Measurements from ENCODE around the gene METTL3. TPM values are rescaled to one million over a fixed set of nuclear protein-coding genes. Genes with fewer than 3 reads are reported as not detected.

Gene METTL3
- total RNA-seq, 4 donors from 2014 or later = 16.5 to 52.4 (median 34.6) TPM

- intact Hi-C loops (cut with DNase I; ENCODE audit: low total_unique reads) = no loop called here
- Histone ChIP-seq H3K27me3 (peaks cover 32 to 54% (median 42%) of the 10 kb centered on the region in 3 donors), H3K9me3 (no peaks in the 10 kb centered on the region), H3K4me1 (peaks cover 0 to 8% of the 10 kb centered on the region in 2 donors), H3K36me3 (no peaks in the 10 kb centered on the region), H3K27ac (no peak overlapping the region), H3K4me3 (no peak overlapping the region)
- in situ Hi-C loops (cut with MboI; ENCODE audit: low sequenced_read_pairs in 4 of 4) = no loop called here
- TF ChIP-seq CTCF (IDR thresholded peaks at IDR 0.05 in 4 of 5, conservative IDR thresholded peaks at IDR 0.05 in 1 of 5) (no peak), POLR2A (IDR thresholded peaks at IDR 0.05) (no peak)
- DNase-seq (no peak), ATAC-seq (no peak)
Measured at GRCh38 chr14:21534576-21534975, 23.4 kb upstream of the METTL3 start.

- in situ Hi-C loops (cut with MboI; ENCODE audit: low sequenced_read_pairs in 4 of 4) (no loop called here), intact Hi-C loops (cut with DNase I; ENCODE audit: low total_unique reads) (no loop called here)
- DNase-seq (no peak), ATAC-seq (no peak)
- Histone ChIP-seq H3K4me3 (no peak overlapping the region), H3K36me3 (no peaks in the 10 kb centered on the region), H3K4me1 (peaks cover 0 to 8% of the 10 kb centered on the region in 2 donors), H3K27me3 (peaks cover 30 to 50% (median 33%) of the 10 kb centered on the region in 3 donors), H3K27ac (no peak overlapping the region), H3K9me3 (no peaks in the 10 kb centered on the region)
- no peak for TF ChIP-seq CTCF (IDR thresholded peaks at IDR 0.05 in 4 of 5, conservative IDR thresholded peaks at IDR 0.05 in 1 of 5)
- TF ChIP-seq POLR2A (IDR thresholded peaks at IDR 0.05) = no peak
Measured at GRCh38 chr14:21533294-21533693, 22.2 kb upstream of the METTL3 start.

GRCh38 chr14:21529515-21529914 is 18.4 kb upstream of the METTL3 start:
- in situ Hi-C loops (cut with MboI; ENCODE audit: low sequenced_read_pairs in 4 of 4) (no loop called here), intact Hi-C loops (cut with DNase I; ENCODE audit: low total_unique reads) (no loop called here)
- Histone ChIP-seq H3K4me3 (no peak overlapping the region), H3K4me1 (peaks cover 0 to 5% of the 10 kb centered on the region in 2 donors), H3K27ac (no peak overlapping the region), H3K27me3 (peaks cover 5 to 20% (median 10%) of the 10 kb centered on the region in 3 donors), H3K36me3 (no peaks in the 10 kb centered on the region), H3K9me3 (no peaks in the 10 kb centered on the region)
- DNase-seq (no peak), ATAC-seq (no peak)
- TF ChIP-seq POLR2A (IDR thresholded peaks at IDR 0.05) (no peak), CTCF (IDR thresholded peaks at IDR 0.05 in 4 of 5, conservative IDR thresholded peaks at IDR 0.05 in 1 of 5) (no peak)

- in situ Hi-C loops (cut with MboI; ENCODE audit: low sequenced_read_pairs in 4 of 4) = no loop called here
- intact Hi-C loops (cut with DNase I; ENCODE audit: low total_unique reads) = no loop called here
- H3K9me3 ChIP-seq = no peaks in the 10 kb centered on the region
- TF ChIP-seq POLR2A (IDR thresholded peaks at IDR 0.05) (no peak), CTCF (IDR thresholded peaks at IDR 0.05 in 4 of 5, conservative IDR thresholded peaks at IDR 0.05 in 1 of 5) (no peak)
- H3K27me3 ChIP-seq = peaks cover 0 to 11% (median 2%) of the 10 kb centered on the region in 3 donors
- H3K4me1 ChIP-seq = peaks cover 0 to 5% of the 10 kb centered on the region in 2 donors
- H3K27ac ChIP-seq = no peak overlapping the region
- H3K36me3 ChIP-seq = no peaks in the 10 kb centered on the region
- no peak overlapping the region for H3K4me3 ChIP-seq
- DNase-seq = no peak
- no peak for ATAC-seq
Measured at GRCh38 chr14:21528381-21529348, 17.5 kb upstream of the METTL3 start.

Measured in gastrocnemius medialis (tissue), 4 donors.